PFSK-1 (cell line): ENCODE results near the gene SPRING1.

Experiments
- FOXP2 ChIP-seq: optimal IDR thresholded peaks from 2 replicates; pipeline ENCODE3; 2011; ENCODE audit warnings: borderline replicate concordance, control low read depth, inconsistent platforms; ENCODE audit not compliant: insufficient read depth; ENCODE audit errors: extremely low read length, extremely low read depth
- POLR2AphosphoS5 ChIP-seq: IDR thresholded peaks from 2 replicates; pipeline ENCODE4 v1.6.1; 2012; ENCODE audit warnings: low read depth, mild to moderate bottlenecking, control low read depth, low read length, moderate library complexity
- REST ChIP-seq, 2 experiments: IDR thresholded peaks; 2 replicates each; pipeline versions ENCODE4 v1.6.1 to v1.8.0; 2011 to 2012; ENCODE audit warnings: low read depth in 2 of 2, low read length in 2 of 2, control low read depth in 1 of 2, inconsistent platforms in 1 of 2, mild to moderate bottlenecking in 1 of 2, moderate library complexity in 1 of 2; ENCODE audit not compliant: insufficient read depth in 1 of 2
- SIN3A ChIP-seq: IDR thresholded peaks from 2 replicates; pipeline ENCODE4 v1.6.1; 2012; ENCODE audit warnings: mild to moderate bottlenecking, low read length, moderate library complexity, borderline replicate concordance; ENCODE audit not compliant: insufficient read depth
- TAF1 ChIP-seq: IDR thresholded peaks from 2 replicates; pipeline ENCODE4 v1.6.1; 2012; ENCODE audit warnings: low read length, control low read depth, borderline replicate concordance; ENCODE audit not compliant: insufficient read depth

SPRING1 gene

GRCh38 chr12:116731801-116732200 lies 6.1 kb downstream of the SPRING1 start:
- TF ChIP-seq REST (IDR thresholded peaks at IDR 0.05; ENCODE audit: insufficient read depth in 1 of 2, low read depth in 2 of 2, low read length in 2 of 2) (no peak), SIN3A (no peak), FOXP2 (no peak), POLR2AphosphoS5 (no peak), TAF1 (no peak)

- TF ChIP-seq TAF1 (no peak), REST (IDR thresholded peaks at IDR 0.05; ENCODE audit: insufficient read depth in 1 of 2, low read depth in 2 of 2, low read length in 2 of 2) (no peak), POLR2AphosphoS5 (no peak), SIN3A (no peak), FOXP2 (no peak)
These were observed 10.0 kb downstream of the SPRING1 start for GRCh38 chr12:116727891-116728290.

- TF ChIP-seq POLR2AphosphoS5 (no peak), TAF1 (no peak), REST (IDR thresholded peaks at IDR 0.05; ENCODE audit: insufficient read depth in 1 of 2, low read depth in 2 of 2, low read length in 2 of 2) (no peak), FOXP2 (no peak), SIN3A (no peak)
These were observed 10.6 kb downstream of the SPRING1 start for GRCh38 chr12:116727261-116727660.

- TF ChIP-seq FOXP2 = no peak
- no peak for TF ChIP-seq SIN3A
- no peak for TF ChIP-seq TAF1
- TF ChIP-seq POLR2AphosphoS5 = no peak
- no peak for TF ChIP-seq REST (IDR thresholded peaks at IDR 0.05; ENCODE audit: insufficient read depth in 1 of 2, low read depth in 2 of 2, low read length in 2 of 2)
These were observed 11.2 kb downstream of the SPRING1 start for GRCh38 chr12:116726694-116727093.

DNA sequence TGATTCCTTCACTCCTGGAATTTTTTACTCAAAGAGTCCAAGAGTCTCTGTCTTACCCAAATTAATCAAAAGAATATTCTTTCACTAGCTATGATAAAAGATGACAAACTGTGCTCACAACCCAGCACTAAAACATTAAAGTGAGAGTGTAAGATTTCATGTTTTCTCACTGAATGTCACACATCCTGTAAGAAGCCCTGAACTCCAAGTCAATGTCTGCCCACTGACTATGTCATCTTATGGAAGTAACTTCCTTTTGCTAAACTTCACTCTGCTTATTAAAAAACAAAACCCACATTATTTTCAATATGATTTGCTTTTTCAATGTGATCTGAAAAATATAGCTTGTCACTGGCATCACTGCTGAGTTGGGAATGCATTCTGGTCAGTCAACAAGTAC lies 15.6 kb downstream of the SPRING1 start:
- TF ChIP-seq SIN3A = no peak
- TF ChIP-seq TAF1 = no peak
- TF ChIP-seq FOXP2 = no peak
- no peak for TF ChIP-seq POLR2AphosphoS5
- no peak for TF ChIP-seq REST (IDR thresholded peaks at IDR 0.05; ENCODE audit: insufficient read depth in 1 of 2, low read depth in 2 of 2, low read length in 2 of 2)
